ENCODE data around the gene SPR.

SPR gene

GRCh38 chr2:72887032-72887739 lies at the start of gene SPR:
SPR (plus strand) TSS chr2:72887408; CDS start chr2:72887433, 25 bp downstream.
- peak; percentile 51 for DNase-seq (ENCODE audit: low read depth)

GRCh38 chr2:72840066-72840465 lies 47.1 kb upstream of the SPR start:
- DNase-seq (ENCODE audit: low read depth), result no peak

GRCh38 chr2:72841462-72842125 lies 45.6 kb upstream of the SPR start:
- DNase-seq (ENCODE audit: low read depth), result no peak

- no peak for DNase-seq (ENCODE audit: low read depth)
Observed at GRCh38 chr2:72843301-72843700, 43.9 kb upstream of the SPR start.

- DNase-seq (ENCODE audit: low read depth), result no peak
Observed at GRCh38 chr2:72846171-72847095, 40.8 kb upstream of the SPR start.

GRCh38 chr2:72847534-72848315 lies 39.5 kb upstream of the SPR start:
- DNase-seq (ENCODE audit: low read depth), result no peak

- no peak for DNase-seq (ENCODE audit: low read depth)
Observed at GRCh38 chr2:72848436-72849137, 38.6 kb upstream of the SPR start.

GRCh38 chr2:72849138-72849462 lies 38.1 kb upstream of the SPR start:
- no peak for DNase-seq (ENCODE audit: low read depth)

GRCh38 chr2:72851333-72851732 lies 35.9 kb upstream of the SPR start:
- DNase-seq (ENCODE audit: low read depth), result no peak

GRCh38 chr2:72859831-72860262 lies 27.4 kb upstream of the SPR start:
- DNase-seq (ENCODE audit: low read depth), result peak; percentile 19

GRCh38 chr2:72862239-72862988 lies 24.8 kb upstream of the SPR start:
- DNase-seq (ENCODE audit: low read depth), result peak; percentile 80

- DNase-seq (ENCODE audit: low read depth), result no peak
Observed at GRCh38 chr2:72863046-72863445, 24.2 kb upstream of the SPR start.

GRCh38 chr2:72864500-72864899 lies 22.7 kb upstream of the SPR start:
- no peak for DNase-seq (ENCODE audit: low read depth)

- no peak for DNase-seq (ENCODE audit: low read depth)
Observed at GRCh38 chr2:72871060-72871459, 16.1 kb upstream of the SPR start.

GRCh38 chr2:72871880-72872279 lies 15.3 kb upstream of the SPR start:
- no peak for DNase-seq (ENCODE audit: low read depth)

- DNase-seq (ENCODE audit: low read depth), result no peak
Observed at GRCh38 chr2:72883356-72883962, 3.7 kb upstream of the SPR start.

- no peak for DNase-seq (ENCODE audit: low read depth)
Observed at GRCh38 chr2:72886505-72887031, 640 bp upstream of the SPR start.

- peak; percentile 29 for DNase-seq (ENCODE audit: low read depth)
Observed at GRCh38 chr2:72887740-72888437, 681 bp downstream of the SPR start.

Data from activated T-helper 9 cell treated with anti-CD3 and anti-CD28 coated beads, Interleukin-2, amount 50 U/mL, for 16 hours (primary cell).